HG03439 (cell line): ENCODE results near the gene CAMK2D.

Experiments
- ATAC-seq: cut with Tn5 transposase; IDR thresholded peaks from one replicate; pipeline ENCODE4 v1.9.1; 2021; ENCODE audit warnings: mild to moderate bottlenecking, moderate library complexity; ENCODE audit not compliant: unreplicated experiment

The CAMK2D gene

GRCh38 chr4:113407409-113407808 lies 354.1 kb downstream of the CAMK2D start:
- ATAC-seq: no peak

GRCh38 chr4:113406723-113407016 lies 354.9 kb downstream of the CAMK2D start:
- no peak for ATAC-seq

DNA sequence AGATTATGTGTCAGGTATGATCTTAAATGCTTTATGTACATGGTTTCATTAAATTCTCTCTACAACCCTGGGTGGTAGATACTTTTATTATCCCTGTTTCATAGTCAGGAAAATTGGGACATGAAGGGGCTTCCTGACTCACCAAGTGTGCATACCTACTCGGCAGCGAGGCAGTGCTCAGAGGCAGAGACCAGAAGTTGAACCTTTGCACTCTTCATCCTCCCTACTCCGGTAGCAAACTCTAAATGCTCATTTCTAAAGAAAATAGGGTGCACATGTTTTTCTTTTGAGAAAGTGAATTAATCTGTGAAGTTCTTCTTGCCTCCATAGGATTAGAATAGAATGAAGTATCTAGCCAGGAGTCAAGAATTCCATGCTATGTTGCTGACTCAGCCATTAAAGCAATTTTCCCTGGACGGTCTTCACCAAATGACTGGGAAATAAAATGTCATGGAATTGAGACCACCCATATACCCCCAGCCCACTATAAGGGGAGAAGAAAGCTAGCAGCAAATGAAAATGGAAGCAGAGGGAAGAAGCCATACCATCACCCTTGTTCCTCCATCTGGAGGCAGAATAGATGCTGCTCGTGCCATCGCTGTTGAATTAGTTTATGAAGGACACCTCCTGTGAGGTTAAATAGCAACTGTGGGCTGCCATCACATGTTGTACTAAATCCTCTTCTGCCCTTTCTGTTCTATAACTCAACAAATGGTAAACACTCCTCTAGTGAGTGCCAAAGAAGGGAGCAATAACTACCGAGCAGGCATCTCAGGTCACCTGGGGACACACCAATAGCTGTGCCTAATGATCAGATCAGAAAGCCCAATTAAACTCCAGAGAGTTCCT lies 355.4 kb downstream of the CAMK2D start:
- ATAC-seq: no peak

DNA sequence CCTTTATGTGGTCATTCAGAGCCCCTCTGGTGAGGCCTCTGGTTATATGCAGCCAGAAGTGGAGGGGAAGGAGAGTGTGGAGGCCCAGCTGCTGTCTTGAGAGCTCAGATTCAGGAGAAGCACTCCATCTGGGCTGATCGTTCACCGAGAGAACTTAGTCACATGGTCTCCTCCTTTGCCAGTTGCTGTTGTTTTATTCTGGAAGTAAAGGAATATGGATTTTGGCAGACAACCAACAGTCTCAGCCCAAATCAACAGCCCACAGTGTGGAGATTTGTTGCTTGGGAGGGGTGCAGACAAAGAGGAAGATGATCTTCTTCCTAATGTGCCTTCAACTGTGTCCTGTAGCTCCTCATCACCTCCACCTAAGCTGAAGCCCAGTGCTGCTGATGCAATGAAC lies 356.7 kb downstream of the CAMK2D start:
- no peak for ATAC-seq

GRCh38 chr4:113404167-113404571 lies 357.4 kb downstream of the CAMK2D start:
- ATAC-seq: no peak
